Ureter (tissue), 1 donor: ENCODE data around the gene BAIAP3. TPM values are rescaled to one million over a fixed set of nuclear protein-coding genes. Genes with fewer than 3 reads are reported as not detected.
"Not testable (repeated sequence)": the region's sequence is repeated elsewhere in the genome, so short reads cannot be mapped to it uniquely, and the experiment has no call there.

Experiments
- DNase-seq: peaks from one replicate; pipeline ENCODE4 v3.0.0-alpha.2; 2020; ENCODE audit warnings: low spot score
- total RNA-seq: library from RNA; stranded (reverse); gene quantifications from one replicate; pipeline ENCODE4 v1.2.4, GENCODE V29; 2023
- donor health status: DM: yes; HTN: yes; CAD: no.

Gene BAIAP3, protein sequence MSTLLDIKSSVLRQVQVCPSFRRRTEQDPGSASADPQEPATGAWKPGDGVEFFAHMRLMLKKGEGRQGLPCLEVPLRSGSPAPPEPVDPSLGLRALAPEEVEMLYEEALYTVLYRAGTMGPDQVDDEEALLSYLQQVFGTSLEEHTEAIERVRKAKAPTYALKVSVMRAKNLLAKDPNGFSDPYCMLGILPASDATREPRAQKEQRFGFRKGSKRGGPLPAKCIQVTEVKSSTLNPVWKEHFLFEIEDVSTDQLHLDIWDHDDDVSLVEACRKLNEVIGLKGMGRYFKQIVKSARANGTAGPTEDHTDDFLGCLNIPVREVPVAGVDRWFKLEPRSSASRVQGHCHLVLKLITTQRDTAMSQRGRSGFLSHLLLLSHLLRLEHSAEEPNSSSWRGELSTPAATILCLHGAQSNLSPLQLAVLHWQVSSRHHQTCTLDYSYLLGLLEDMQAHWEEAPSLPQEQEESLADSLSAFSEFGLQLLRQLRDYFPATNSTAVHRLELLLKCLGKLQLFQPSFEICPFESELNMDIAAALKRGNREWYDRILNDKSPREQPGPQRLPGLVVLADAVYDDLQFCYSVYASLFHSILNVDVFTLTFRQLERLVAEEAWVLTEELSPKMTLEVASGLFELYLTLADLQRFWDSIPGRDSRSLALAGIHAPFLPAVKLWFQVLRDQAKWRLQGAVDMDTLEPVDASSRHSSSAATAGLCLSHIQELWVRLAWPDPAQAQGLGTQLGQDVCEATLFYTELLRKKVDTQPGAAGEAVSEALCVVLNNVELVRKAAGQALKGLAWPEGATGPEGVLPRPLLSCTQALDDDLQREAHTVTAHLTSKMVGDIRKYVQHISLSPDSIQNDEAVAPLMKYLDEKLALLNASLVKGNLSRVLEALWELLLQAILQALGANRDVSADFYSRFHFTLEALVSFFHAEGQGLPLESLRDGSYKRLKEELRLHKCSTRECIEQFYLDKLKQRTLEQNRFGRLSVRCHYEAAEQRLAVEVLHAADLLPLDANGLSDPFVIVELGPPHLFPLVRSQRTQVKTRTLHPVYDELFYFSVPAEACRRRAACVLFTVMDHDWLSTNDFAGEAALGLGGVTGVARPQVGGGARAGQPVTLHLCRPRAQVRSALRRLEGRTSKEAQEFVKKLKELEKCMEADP
- total RNA-seq: 3.9 TPM

DNA sequence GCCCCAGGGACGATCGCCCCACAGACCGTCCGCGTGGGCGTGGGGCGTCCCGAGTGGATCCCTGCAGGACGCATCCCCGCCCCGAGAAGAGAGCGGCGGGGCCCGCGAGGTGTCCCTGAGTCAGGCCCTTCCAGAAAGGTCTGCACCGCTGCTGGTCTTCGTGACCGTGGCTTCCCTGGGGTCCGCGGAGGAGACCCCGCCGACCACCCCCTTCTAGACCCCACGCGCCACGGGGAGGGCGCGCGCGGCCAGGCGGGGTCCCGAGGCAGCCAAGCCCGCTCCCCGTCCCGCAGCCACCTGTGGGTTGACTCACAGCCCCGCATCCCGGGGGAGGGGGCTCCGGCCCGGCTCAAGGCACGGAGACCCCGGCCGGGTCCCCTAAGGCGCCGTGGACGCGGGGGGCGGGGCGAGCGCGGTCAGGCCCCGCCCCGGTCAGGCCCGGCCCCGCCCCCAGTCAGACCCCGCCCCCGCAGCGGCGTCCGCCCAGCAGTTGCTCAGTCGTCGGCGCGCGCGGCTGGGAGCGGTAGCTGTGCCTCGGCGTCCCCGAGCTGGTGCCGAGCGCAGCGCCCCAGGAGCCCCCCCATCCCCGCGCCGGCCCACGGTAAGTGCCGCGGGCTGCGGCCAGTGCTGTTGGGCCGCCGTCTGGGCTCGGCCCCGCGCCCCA is at the start of gene BAIAP3:
TSS of gene BAIAP3 (plus strand) at position 497 of the 664 bp plus-strand sequence. CDS start 4,905 bp downstream, outside the sequence.
- no peak for DNase-seq

DNA sequence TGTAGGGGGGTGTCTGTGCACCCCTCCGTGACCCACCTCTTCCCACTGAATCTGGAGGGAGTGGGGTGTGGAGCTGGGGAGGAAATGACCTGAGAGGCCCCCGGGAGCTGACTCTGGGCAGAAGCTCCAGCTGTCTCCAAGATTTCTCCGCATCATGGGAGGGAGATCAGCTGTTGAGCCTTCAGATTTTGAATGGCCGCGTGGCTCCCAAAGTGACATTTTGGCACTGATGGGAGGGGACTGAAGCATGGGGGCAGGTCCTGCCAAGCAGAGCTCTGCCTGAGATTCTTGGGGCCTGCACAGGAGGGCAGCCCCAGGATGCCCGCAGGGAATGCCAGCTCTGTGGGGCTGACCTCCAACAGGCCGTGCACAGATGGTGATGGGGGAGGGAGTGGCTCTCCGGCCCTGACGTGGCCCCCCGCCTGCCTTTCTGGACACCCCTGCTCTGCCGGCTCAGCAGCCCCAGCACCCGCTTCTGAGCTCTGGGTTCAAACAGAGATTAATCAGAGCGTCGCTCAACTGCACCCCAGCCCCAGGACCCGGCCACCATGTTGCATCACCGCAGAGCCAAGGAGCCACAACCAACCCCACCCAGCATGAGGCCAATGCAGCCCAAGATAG is 49.3 kb upstream of the BAIAP3 start:
- no peak for DNase-seq

DNA sequence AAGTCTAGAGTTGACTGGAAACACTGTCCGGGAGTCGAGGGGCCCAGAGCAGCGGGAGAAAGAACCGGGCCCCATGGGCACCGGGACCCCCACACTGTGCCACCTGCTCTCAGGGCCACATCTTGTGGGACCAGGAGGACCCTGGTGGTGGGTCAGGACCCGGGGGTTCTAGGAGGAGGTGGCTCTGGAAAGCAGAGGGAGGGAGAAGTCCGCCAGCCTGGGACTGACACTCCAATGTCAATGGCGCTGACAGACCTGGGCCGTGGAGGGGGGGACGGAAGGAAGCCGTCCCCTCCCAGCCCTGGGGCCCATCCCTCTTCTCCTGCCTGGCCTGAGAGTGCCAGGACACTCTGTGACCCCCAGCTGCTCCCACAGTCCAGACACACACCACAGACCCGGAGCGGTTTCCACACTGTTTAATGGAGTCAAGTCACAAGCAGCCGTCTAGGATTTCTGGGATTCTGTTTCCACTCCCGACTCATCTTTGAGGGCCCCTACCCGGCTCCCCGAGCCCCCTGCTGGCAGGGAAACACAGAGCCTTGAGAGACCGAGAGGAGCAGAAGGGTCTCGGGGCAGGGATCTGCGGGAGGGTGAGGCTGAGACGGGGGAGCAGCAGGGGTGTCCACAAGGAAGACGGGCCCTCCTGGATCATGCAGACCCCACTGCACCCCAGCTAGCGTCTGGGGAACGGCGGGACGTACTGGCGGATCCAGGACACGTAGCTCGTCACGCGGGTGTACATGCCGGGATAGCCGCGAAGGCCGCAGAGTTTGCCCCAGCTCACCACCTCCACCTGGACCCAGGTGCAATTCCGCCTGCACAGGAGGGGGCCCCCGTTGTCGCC is 47.6 kb upstream of the BAIAP3 start:
- DNase-seq: no peak

DNA sequence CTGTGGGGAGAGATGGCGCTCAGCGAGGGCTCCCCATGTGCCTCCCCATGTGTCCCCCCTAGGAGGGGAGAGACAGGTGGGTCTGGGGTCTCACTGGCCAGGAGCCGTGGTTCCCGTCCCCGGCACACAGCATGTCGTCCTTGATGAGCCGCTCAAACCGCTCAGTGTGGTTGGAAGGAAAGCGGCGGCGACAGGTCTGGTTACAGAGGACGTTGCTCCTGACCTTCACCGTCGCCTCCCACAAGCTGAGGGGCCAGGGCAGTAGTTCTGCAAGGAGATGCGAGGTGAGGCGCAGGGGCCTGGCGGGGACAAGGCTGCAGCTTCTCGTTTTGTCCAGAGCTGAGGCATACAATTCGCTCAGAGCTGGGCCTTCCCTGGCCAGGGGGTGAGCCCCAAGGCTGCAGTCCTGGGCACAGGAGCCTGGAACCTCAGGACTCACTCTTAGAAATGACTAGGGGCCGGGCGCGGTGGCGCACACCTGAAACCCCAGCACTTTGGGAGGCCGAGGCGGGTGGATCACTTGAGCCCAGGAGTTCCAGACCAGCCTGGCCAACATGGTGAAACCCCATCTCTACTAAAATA is 46.8 kb upstream of the BAIAP3 start:
- DNase-seq: no peak

DNA sequence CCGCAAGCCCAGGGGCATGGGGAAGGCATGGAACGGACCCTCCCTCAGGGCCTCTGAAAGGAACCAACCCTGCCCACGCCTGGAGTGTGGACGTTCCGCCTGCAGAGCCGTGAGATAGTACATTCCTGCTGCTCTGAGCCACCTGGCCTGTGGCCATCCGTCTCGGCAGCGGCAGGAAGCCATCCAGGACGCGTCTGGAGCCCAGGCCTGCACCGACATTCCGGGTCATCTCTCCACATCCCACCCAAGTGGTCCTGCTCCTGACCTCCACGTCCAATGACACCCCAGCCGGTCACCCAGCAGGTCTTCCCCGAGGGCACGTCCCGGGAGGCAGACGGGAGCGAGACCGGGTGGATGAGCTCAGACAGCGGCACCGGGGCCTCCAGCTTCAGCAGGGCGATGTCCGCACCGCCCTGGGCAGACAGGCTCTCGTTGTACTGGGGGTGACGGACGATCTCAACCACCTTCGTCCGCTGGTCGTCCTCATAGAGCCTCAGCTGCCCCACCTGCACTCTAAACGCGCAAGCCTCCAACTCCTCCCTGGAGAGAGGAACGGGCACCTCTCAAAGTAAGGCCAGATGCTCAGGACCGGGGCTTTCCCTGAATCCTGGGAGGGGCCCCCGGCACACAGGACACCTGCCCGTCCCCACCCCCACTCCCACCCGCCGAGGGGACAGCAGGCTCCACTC is 45.3 kb upstream of the BAIAP3 start:
- no peak for DNase-seq

DNA sequence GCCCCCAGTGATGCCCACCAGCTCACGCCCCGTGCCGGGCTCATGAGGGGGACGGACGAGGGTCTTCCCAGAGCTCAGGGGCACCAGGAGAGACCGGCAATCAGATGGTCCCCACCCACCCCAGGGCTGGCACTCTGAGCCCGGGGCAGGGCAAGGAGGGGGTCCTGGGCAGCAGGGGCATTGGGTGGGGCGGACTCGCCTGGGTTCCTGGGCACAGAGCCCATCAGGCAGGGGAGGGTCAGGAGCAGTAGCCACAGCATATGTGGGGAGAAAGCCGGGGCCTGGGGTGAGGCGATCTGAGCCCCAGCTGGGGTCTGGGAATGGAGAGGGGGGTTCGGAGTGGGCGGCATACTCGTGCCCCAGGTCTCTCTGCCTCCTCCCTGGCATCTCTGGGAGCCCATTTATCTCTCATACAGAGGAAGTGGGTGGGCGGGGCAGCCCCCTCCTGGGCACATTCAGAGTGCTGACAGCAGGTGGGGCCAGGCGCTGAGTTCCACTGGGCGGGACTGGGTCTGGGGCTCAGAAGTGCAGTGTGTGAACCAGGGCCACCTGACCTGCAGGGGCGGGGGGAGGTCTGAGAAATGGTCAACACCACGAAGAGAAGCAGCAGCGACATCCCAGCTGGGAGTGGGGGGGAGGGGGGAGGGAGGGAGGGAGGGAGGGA is 44.5 kb upstream of the BAIAP3 start:
- DNase-seq: no peak

DNA sequence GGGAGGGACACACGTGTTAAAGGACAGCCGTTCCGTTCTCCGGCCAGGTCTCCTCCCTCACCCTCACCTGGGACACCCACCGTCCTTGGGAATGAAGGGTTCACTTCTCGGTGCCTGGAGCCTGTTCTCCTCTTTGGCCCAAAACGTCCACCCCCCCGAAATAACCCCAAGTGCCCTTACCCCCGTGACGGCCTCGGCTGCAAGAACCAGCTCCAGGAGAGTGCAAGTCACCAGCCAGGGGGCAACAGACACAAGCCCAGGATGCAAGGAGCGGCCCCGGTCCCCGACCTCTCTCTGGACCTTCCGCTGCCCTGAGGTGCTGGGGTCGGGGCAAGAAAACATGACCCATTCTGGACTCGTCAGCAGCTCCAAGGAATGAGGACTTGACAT is 44.0 kb upstream of the BAIAP3 start:
- DNase-seq: no peak

DNA sequence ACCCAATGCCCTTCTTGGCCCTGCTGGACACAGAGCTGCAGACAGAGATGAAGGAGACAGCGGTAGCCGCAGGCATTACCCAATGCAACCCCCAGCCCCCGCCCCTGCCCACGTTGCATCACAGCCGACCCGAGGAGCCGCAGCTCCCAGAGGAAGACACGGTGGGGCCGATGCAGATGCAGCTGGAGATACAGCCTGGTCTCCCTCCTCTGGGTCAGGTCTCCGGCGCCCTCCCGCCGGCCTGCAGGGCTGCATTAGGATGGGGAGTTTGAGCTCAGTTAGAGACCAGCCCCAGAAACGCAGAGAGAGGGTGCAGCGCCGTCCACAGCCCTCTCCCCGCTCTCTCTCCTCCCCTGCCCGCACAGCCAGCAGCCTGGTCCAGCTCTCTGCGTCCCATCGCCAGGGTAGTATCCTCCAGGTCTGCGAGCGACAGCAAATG is 43.4 kb upstream of the BAIAP3 start:
- no peak for DNase-seq

DNA sequence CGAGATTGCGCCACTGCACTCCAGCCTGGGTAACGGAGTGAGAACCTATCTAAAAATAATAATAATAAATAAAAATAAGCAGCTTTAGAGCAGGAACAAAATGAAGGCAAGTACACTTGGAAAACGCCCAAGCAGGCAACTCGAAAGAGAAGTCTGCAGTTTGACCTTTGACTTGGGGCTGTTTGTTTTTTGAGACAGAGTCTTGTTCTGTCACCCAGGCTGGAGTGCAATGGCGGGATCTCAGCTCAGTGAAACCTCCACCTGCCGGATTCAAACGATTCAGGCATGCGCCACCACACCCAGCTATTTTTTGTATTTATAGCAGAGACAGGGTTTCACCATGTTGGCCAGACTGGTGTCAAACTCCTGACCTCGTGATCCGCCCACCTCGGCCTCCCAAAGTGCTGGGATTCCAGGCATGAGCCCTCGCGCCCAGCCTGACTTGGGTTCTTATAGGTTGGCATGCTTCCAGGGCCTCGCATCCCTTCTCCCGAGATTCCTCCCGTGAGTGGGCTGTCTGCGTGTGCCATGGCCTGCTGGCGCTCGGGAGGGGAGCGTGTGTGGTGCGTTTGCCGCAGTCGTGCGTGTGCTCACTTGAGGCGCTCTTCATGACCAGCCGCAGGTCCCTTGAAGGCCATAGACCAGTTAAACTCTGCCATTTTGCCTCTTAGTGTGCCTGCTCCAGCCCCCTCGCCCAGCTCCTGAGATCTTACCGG is 42.4 kb upstream of the BAIAP3 start:
- DNase-seq: no peak

DNA sequence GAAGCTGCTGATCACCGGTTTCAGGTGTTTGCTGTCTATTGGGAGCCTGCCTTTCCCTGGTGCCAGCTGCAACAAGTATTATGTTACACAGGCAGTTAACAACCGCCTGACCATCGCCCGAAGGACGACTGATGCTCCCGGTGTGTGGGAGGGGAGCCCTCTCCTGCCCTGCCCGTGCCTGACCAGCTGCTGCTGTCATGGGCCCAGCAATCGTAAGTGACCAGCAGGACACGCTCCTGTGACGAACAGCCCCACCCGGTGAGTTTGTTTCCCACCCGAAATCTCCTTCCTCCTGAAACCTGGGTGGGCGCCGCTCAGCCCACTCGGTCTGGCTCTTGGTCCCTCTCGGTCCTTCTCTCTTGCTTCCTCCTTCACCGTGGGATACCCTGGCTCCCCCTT is 41.9 kb upstream of the BAIAP3 start:
- DNase-seq: no peak

DNA sequence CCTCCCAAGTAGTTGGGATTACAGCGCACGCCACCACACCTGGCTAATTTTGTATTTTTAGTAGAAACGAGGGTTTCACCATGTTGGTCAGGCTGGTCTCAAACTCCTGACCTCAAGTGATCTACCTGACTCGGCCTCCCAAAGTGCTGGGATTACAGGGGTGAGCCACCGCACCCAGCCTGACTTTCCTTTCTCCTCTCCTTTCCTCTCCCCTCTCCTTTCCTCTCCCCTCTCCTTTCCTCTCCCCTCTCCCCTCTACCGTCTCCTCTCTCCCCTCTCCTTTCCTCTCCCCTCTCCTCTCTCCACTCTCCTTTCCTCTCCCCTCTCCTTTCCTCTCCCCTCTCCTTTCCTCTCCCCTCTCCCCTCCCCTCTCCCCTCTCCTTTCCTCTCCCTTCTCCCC is 41.2 kb upstream of the BAIAP3 start:
- not testable (repeated sequence) for DNase-seq

DNA sequence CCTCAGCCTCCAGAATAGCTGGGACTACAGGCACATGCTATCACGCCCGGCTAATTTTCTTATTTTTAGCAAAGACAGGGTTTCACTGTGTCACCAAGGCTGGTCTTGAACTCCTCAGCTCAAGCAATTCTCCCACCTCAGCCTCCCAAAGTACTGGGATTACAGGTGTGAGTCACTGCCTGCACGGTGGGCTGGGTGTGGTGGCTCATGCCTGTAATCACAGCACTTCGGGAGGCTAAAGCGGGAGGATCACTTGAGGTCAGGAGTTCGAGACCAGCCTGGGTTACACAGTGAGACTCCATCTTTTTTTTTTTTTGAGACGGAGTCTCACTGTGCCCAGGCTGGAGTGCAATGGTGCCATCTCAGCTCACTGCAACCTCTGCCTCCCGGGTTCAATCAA is 40.6 kb upstream of the BAIAP3 start:
- not testable (repeated sequence) for DNase-seq

DNA sequence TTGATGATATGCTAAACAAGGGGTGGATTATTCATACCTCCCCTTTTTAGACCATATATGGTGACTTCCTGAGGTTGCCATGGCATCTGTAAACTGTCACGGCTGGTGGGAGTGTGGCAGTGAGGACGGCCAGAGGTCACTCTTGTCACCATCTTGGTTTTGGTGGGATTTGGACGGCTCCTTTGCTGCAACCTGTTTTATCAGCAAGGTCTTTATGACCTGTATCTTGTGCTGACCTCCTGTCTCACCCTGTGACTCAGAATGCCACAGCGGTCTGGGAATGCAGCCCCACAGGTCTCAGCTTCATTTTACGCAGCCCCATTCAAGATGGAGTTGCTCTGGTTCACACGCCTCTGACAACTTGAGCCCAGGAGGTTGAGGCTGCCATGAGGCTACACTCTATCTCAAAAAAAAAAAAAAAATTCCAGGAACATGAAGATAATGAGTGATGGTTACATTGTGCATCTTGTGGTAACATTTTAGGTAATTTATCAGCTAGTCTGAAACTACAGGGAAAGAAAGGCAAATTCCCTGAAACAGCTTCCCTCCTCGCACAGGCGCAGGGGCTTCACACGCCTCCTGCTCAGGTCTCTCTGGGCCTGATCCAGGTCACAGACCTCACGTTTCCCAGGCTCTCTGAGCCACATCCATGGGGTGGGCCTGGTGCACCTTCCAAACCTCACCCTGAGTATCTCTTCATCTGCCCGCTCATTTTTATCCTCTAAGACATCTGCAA is 39.4 kb upstream of the BAIAP3 start:
- DNase-seq: no peak

DNA sequence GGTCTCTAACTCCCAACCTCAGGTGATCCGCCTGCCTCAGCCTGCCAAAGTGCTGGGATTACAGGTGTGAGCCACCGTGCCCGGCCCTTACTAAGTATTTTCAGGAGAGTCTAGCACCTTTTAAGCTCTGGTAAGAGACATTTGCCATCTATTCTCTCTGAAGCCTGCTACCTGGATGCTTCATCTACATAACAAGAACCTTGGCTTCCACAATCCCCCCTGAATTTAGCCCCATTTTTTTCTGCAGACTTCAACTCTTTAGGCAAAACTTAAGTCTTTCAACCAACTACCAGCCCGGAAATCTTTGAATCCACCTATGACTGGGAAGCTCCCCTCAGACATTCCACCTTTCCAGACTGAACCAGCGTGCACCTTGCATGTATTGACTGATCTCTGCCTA is 38.0 kb upstream of the BAIAP3 start:
- DNase-seq: no peak

DNA sequence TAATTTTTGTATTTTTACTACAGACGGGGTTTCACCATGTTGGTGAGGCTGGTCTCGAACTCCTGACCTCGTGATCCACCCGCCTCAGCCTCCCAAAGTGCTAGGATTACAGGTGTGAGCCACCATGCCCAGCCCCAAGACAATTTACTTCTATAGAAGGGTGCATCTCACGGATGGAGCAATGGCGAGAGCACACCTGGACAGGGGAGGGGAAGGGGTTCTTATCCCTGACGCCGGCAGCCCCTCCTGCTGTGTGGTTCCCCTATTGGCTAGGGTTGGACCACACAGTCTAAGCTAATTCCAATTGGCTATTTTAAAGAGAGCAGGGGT is 36.8 kb upstream of the BAIAP3 start:
- DNase-seq: not testable (repeated sequence)

DNA sequence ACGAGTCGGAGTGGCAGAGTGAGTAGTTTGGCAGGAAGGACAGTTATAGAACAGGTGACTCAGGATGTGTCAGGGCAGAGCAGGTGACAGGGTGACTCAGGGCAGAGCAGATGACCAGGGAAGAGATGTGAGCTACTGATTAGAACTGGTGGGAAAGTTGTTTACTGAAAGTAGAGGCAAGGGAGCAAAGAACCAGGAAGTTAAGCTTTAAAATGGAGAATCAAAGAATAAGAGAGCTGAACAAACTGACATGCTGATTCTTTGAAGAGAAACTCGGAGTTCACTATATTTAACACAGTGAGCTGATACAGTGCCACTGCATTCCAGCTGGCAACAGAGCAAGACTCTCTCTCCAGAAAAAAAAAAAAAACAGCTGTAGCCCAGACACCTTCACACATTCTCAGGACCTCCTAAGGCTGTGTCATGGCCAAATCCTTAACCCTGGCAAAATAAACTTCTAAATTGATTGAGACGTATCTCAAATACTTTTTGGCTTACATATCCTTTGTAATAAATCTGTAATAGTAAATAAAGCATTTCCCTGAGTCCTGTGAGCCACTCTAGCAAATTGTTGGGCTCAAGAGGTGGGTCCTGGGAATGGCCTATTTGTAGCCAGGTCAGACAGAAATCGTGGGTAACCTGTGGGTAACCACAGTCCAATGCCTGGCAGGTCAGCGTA is 36.3 kb upstream of the BAIAP3 start:
- DNase-seq: peak; percentile 77

DNA sequence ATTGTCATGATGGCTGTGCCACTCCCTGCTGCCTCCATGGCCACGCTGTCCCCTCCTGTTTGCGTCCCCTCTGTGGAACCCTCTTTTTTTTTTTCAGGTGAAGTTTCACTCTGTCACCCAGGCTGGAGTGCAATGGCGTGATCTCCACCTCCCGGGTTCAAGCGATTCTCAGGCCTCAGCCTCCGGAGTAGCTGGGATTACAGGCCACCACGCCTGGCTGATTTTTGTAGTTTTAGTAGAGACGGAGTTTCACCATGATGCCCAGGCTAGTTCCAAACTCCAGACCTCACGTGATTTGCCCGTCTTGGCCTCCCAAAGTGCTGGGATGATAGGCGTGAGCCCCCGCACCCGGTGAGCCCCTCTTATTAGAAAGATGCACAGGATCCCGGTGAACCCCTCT is 35.0 kb upstream of the BAIAP3 start:
- DNase-seq: no peak
